Stimulated activated memory B cell treated with anti-CD40 and anti-IgM and Interleukin-4, amounts not matched to agents 10 μg/mL and 1 μg/mL and 100 μg/mL, for 72 hours (primary cell): ENCODE results near the gene MAP2K3.
A peak's percentile ranks its signal among the peaks of the same experiment; 100 is the strongest.

ENCODE experiments used
- ATAC-seq: fragments of 150-1000 bp; cut with Tn5 transposase; 2 replicates; pipeline ENCODE4 v1.10.0; 2021
- H3K27ac Mint-ChIP-seq: one replicate; pipeline ENCODE4 v1.8.0; 2022; ENCODE audit warnings: mild to moderate bottlenecking, mixed read lengths
- H3K27me3 Mint-ChIP-seq: one replicate; pipeline ENCODE4 v1.8.0; 2022; ENCODE audit warnings: mixed read lengths
- H3K36me3 Mint-ChIP-seq: one replicate; pipeline ENCODE4 v1.8.0; 2022; ENCODE audit warnings: mixed read lengths
- H3K4me1 Mint-ChIP-seq: one replicate; pipeline ENCODE4 v1.8.0; 2022; ENCODE audit warnings: mixed read lengths
- H3K4me3 Mint-ChIP-seq: one replicate; pipeline ENCODE4 v1.8.0; 2022; ENCODE audit warnings: mild to moderate bottlenecking, moderate library complexity, mixed read lengths
- H3K9me3 Mint-ChIP-seq: one replicate; pipeline ENCODE4 v1.8.0; 2022; ENCODE audit warnings: mixed read lengths

MAP2K3 gene

GRCh38 chr17:21249920-21250703 lies 34.4 kb upstream of the MAP2K3 start:
- no peaks in the 10 kb centered on the region for H3K9me3 Mint-ChIP-seq
- no peak overlapping the region for H3K27ac Mint-ChIP-seq
- H3K36me3 Mint-ChIP-seq, result no peaks in the 10 kb centered on the region
- peaks cover 24% of the 10 kb centered on the region for H3K4me1 Mint-ChIP-seq
- H3K4me3 Mint-ChIP-seq, result no peak overlapping the region
- ATAC-seq, result no peak
- H3K27me3 Mint-ChIP-seq, result no peaks in the 10 kb centered on the region

GRCh38 chr17:21250854-21251253 lies 33.7 kb upstream of the MAP2K3 start:
- no peaks in the 10 kb centered on the region for H3K9me3 Mint-ChIP-seq
- peaks cover 20% of the 10 kb centered on the region for H3K4me1 Mint-ChIP-seq
- ATAC-seq, result no peak
- no peaks in the 10 kb centered on the region for H3K27me3 Mint-ChIP-seq
- no peak overlapping the region for H3K27ac Mint-ChIP-seq
- H3K36me3 Mint-ChIP-seq, result no peaks in the 10 kb centered on the region
- H3K4me3 Mint-ChIP-seq, result no peak overlapping the region

- no peak overlapping the region for H3K4me3 Mint-ChIP-seq
- H3K4me1 Mint-ChIP-seq, result peaks cover 20% of the 10 kb centered on the region
- H3K27ac Mint-ChIP-seq, result no peak overlapping the region
- no peak for ATAC-seq
- no peaks in the 10 kb centered on the region for H3K27me3 Mint-ChIP-seq
- no peaks in the 10 kb centered on the region for H3K9me3 Mint-ChIP-seq
- H3K36me3 Mint-ChIP-seq, result no peaks in the 10 kb centered on the region
These were observed 33.0 kb upstream of the MAP2K3 start for GRCh38 chr17:21251337-21252010.

DNA sequence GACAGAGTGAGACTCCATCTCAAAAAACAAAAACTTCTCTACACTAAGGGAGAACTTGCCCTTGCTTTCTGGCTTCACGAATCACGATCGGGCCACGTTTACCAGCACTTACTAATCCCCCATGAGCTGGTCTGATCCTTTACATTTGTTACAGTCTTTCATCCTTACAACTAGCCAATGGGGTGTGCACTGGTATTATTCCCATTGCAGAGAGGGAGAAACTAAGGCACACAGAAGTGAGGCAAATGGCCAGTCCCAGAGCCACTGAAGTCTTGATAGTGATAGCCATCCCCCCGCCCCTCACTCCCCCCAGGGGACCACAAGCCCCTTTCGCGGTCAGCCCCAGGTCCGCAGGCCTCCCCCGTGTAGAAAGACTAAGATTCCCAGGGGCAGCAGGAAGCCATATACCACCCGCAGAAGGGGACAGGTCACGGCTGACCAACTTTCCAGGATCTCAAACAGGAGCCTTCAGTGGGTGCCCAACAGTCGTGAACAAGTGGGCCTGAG lies 32.2 kb upstream of the MAP2K3 start:
- H3K27ac Mint-ChIP-seq, result peak overlapping the region; percentile 9

GRCh38 chr17:21252796-21253645 lies 31.5 kb upstream of the MAP2K3 start, which contains the start of gene NATD1:
NATD1 (minus strand) TSS chr17:21253410; CDS start chr17:21253264, 146 bp downstream.
- Mint-ChIP-seq H3K27ac (peak within 1 kb of the TSS; percentile 76), H3K4me1 (peaks cover 20% of the 10 kb centered on the region), H3K9me3 (no peaks in the 10 kb centered on the region), H3K36me3 (no peaks in the 10 kb centered on the region), H3K4me3 (peak within 1 kb of the TSS; percentile 76), H3K27me3 (no peaks in the 10 kb centered on the region)
- peak; percentile 82 for ATAC-seq

More for the DNA sequence above, 32.2 kb upstream of the MAP2K3 start:
- Mint-ChIP-seq H3K36me3 (no peaks in the 10 kb centered on the region), H3K27me3 (no peaks in the 10 kb centered on the region), H3K4me1 (peaks cover 20% of the 10 kb centered on the region), H3K9me3 (no peaks in the 10 kb centered on the region), H3K4me3 (peak overlapping the region; percentile 71)
- ATAC-seq, result no peak

- peak overlapping the region; percentile 76 for H3K27ac Mint-ChIP-seq
- H3K36me3 Mint-ChIP-seq, result no peaks in the 10 kb centered on the region
- H3K4me1 Mint-ChIP-seq, result peaks cover 26% of the 10 kb centered on the region
- H3K27me3 Mint-ChIP-seq, result no peaks in the 10 kb centered on the region
- ATAC-seq, result peak; percentile 10
- H3K9me3 Mint-ChIP-seq, result no peaks in the 10 kb centered on the region
- H3K4me3 Mint-ChIP-seq, result peak overlapping the region; percentile 76
These were observed 30.7 kb upstream of the MAP2K3 start for GRCh38 chr17:21253646-21254441.

- no peaks in the 10 kb centered on the region for H3K36me3 Mint-ChIP-seq
- no peak for ATAC-seq
- no peak overlapping the region for H3K4me3 Mint-ChIP-seq
- H3K4me1 Mint-ChIP-seq, result peaks cover 6% of the 10 kb centered on the region
- H3K9me3 Mint-ChIP-seq, result no peaks in the 10 kb centered on the region
- H3K27me3 Mint-ChIP-seq, result no peaks in the 10 kb centered on the region
- H3K27ac Mint-ChIP-seq, result no peak overlapping the region
These were observed 25.9 kb upstream of the MAP2K3 start for GRCh38 chr17:21258593-21258992.

DNA sequence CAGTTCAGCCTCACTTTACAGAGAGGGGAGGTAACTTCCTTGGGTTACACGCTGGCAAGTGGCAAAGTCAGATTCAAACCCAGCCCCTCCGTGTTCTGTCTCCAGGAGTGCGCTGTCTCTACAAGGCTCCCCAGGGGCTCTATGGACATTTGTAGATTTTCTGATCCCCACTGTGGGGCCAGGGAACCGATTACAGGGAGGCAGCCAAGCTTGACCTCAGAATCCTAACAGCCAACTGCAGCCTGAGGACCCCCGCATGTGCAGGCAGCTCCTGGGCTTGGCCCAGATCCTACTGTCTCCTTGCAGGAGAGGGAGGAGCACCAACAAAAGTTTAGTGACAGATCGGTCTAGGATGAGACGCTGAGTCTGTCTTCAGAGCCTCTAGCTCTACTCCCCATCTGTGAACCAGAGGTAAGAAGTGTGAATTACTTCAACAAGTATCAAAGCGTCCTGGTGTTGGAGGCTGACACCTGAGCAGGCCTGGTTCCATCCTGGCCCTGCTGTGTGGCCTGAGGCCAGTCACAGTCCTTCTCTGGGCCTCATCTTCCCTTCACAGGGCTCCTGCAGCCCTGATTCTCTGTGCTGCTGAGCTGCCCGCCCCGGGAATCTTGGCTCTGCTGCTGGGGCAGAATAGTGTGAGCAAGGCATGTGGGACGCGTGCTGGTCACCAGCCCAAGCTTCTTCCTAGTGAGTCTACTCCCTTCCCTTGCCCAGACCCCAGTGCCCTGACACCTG lies 22.1 kb upstream of the MAP2K3 start:
- peaks cover 12% of the 10 kb centered on the region for H3K4me1 Mint-ChIP-seq
- H3K4me3 Mint-ChIP-seq, result no peak overlapping the region
- H3K27ac Mint-ChIP-seq, result no peak overlapping the region
- no peaks in the 10 kb centered on the region for H3K9me3 Mint-ChIP-seq
- H3K36me3 Mint-ChIP-seq, result no peaks in the 10 kb centered on the region
- H3K27me3 Mint-ChIP-seq, result no peaks in the 10 kb centered on the region
- ATAC-seq, result no peak

- Mint-ChIP-seq H3K27ac (no peak overlapping the region), H3K4me3 (no peak overlapping the region), H3K4me1 (peaks cover 20% of the 10 kb centered on the region), H3K27me3 (no peaks in the 10 kb centered on the region), H3K9me3 (no peaks in the 10 kb centered on the region), H3K36me3 (no peaks in the 10 kb centered on the region)
- no peak for ATAC-seq
These were observed 21.1 kb upstream of the MAP2K3 start for GRCh38 chr17:21263376-21263775.

GRCh38 chr17:21268596-21269188 lies 15.8 kb upstream of the MAP2K3 start:
- Mint-ChIP-seq H3K27ac (peak overlapping the region; percentile 81), H3K9me3 (no peaks in the 10 kb centered on the region), H3K4me3 (no peak overlapping the region), H3K27me3 (no peaks in the 10 kb centered on the region), H3K36me3 (no peaks in the 10 kb centered on the region), H3K4me1 (peaks cover 26% of the 10 kb centered on the region)
- no peak for ATAC-seq

GRCh38 chr17:21269394-21269793 lies 15.1 kb upstream of the MAP2K3 start:
- H3K27ac Mint-ChIP-seq, result peak overlapping the region; percentile 81
- no peaks in the 10 kb centered on the region for H3K36me3 Mint-ChIP-seq
- no peak overlapping the region for H3K4me3 Mint-ChIP-seq
- H3K27me3 Mint-ChIP-seq, result no peaks in the 10 kb centered on the region
- H3K9me3 Mint-ChIP-seq, result no peaks in the 10 kb centered on the region
- H3K4me1 Mint-ChIP-seq, result peaks cover 26% of the 10 kb centered on the region
- no peak for ATAC-seq

- Mint-ChIP-seq H3K27ac (no peak overlapping the region), H3K4me3 (no peak overlapping the region), H3K36me3 (no peaks in the 10 kb centered on the region), H3K4me1 (peaks cover 40% of the 10 kb centered on the region), H3K9me3 (no peaks in the 10 kb centered on the region), H3K27me3 (no peaks in the 10 kb centered on the region)
- ATAC-seq, result no peak
These were observed 12.9 kb upstream of the MAP2K3 start for GRCh38 chr17:21271454-21272183.

- H3K27ac Mint-ChIP-seq, result peak overlapping the region; percentile 33
- peaks cover 37% of the 10 kb centered on the region for H3K4me1 Mint-ChIP-seq
- H3K9me3 Mint-ChIP-seq, result no peaks in the 10 kb centered on the region
- H3K27me3 Mint-ChIP-seq, result no peaks in the 10 kb centered on the region
- H3K36me3 Mint-ChIP-seq, result no peaks in the 10 kb centered on the region
- ATAC-seq, result no peak
- H3K4me3 Mint-ChIP-seq, result no peak overlapping the region
These were observed 12.3 kb upstream of the MAP2K3 start for GRCh38 chr17:21272250-21272649.
